ENCODE results near the gene RPL12.

The RPL12 gene

DNA sequence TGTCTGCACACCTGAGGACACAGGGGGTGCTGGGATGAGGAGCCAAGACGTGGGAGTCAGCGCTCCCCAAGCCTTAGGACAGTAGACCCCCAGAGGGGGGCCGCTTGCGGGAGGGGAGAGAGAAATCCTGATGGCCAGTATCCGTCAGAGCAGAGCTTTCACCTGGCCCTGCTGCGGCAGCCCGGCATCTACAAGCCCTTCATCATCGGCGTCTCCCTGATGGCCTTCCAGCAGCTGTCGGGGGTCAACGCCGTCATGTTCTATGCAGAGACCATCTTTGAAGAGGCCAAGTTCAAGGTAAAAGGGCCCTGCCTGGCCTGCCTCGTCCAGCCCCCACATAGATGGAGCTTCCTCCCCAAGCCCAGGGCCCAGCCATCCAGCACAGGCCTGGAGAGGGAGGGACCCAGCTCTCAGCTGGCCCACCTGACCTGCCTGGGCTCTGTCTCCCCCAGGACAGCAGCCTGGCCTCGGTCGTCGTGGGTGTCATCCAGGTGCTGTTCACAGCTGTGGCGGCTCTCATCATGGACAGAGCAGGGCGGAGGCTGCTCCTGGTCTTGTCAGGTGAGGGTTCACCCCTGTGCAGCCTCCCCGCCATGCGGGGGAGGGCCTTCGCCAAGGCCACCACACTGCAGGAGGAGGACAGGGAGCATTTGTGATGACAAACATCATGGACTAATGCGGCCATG lies 47.6 kb downstream of the RPL12 start:
- DNase-seq, result no peak

DNA sequence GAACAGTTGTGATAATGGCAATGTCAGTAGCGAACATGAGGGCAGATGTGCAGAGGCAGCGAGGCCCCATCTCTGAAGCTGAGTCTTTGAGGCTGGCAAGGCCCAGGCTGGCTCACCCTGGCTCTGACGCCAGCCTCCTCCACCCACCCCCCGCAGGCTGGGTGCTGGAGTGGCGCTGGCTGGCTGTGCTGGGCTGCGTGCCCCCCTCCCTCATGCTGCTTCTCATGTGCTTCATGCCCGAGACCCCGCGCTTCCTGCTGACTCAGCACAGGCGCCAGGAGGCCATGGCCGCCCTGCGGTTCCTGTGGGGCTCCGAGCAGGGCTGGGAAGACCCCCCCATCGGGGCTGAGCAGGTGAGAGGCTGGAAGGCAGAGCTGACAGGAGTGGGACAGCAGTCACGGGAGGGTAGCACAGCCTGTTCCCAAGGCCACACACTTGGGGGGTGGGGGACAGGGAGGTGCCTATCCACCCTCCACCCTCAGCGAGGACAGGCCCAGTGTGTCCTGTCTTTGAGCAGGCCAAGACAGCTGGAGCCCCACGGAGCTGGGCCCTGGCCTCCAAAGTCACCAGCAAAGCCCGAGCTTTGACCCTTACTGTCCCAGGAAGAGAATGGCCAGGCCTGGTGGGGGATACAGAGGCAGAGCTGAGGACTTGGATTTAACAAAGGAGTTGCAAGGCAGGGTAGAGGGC lies 48.7 kb downstream of the RPL12 start:
- no peak for DNase-seq

DNA sequence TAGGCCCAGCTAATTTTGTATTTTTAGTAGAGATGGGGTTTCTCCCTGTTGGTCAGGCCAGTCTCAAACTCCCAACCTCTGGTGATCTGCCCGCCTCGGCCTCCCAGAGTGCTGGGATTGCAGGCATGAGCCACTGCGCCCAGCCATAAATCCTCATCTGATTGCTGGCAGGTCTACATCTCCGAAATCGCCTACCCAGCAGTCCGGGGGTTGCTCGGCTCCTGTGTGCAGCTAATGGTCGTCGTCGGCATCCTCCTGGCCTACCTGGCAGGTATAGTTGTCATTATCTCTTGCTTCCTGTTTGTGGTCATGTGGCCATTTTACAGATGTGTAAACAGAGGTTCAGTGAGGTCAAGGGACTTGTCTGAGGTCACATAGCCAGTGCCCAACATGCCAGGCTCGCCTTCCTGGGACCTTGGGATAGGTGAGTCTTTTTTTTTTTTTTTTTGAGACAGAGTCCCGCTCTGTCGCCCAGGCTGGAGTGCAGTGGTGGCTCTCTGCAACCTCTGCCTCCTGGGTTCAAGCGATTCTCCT lies 51.4 kb downstream of the RPL12 start:
- no peak for DNase-seq

DNA sequence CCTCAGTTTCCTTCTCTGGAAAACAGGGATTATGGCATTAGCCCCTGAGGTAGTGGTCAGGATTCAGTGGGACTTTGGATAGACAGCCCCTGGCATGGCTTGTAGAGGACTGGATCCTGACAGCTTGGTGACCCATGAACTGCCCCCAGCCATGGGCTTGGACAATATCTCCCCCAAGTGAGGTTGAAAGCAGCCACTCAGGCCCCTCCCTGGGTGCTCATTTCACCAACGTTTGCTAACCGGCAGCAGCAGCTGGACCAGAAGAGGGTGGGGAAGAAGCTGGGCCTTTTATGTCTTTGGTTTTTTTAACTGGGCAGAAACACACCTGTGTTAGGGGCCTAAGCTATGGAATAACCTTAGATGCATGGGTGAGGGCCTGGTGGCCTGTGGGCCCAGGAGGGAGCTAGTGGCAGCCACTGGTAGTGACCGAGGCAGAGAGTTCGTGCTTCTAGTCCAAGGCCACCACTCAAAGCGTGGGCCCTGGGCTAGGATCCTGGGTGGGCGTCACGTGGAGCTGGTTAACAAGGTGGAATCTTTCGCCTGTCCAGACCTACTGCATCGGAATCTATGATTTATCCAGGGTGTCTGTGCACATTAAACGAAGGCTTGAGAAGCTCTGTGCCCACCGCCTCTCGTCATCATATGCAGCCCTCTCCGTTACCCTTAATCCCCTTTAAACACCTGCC lies 52.3 kb downstream of the RPL12 start:
- no peak for DNase-seq

DNA sequence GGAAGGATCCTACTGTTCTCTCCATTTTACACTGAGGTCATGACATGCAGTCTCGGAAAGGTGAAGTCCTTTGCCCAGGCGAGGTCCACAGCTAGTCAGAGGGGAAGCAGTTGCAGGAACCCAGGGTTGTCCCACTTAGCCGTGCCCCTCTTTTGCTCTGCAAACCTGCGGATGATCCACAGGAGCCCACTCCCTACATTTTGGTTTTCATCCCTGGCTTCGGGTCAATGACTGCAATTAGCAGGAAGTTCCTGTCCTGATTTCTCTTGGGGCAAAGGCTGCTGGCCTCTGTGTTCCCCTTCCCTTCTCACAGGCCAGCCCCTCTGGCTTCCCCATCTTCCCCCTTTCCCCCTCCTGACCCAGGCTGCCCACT lies 52.9 kb downstream of the RPL12 start:
- DNase-seq, result no peak

Measured in NCI-H1417 (cell line).